HEK293 (cell line): ENCODE measurements around the gene RNASEH2A.

Experiments used
- CTCF ChIA-PET: fragments of 350-600 bp; formaldehyde crosslinking; extraction: SDS; loops from one replicate; lab custom pipeline; 2021; ENCODE audit warnings: antibody characterized with exemption; lab: Yijun Ruan, JAX
- POLR2A ChIA-PET: fragments of 300-600 bp; formaldehyde crosslinking; extraction: SDS; loops from one replicate; lab custom pipeline; 2020; ENCODE audit warnings: antibody characterized with exemption, inconsistent platforms; lab: Yijun Ruan, JAX
- H3K27ac ChIP-seq: fragments of 200-500 bp; sonication (Bioruptor generic); 2 replicates; pipeline ENCODE4 v1.5.1; 2014; ENCODE audit warnings: low read depth, low read length, control low read depth, inconsistent platforms; ENCODE audit errors: extremely low read depth
- H3K36me3 ChIP-seq, 2 experiments: fragments of 200-500 bp in 1 of 2; sonication (Bioruptor generic) in 1 of 2; 1 replicate in 1 of 2; 2 replicates in 1 of 2; pipeline ENCODE4 v1.5.1; 2014 to 2017; ENCODE audit warnings: inconsistent platforms in 2 of 2, low read length in 2 of 2; ENCODE audit not compliant: control insufficient read depth in 2 of 2, insufficient read depth in 1 of 2
- H3K4me1 ChIP-seq: fragments of 200-500 bp; sonication (Bioruptor generic); 2 replicates; pipeline ENCODE4 v1.5.1; 2014; ENCODE audit warnings: mild to moderate bottlenecking, low read length, inconsistent platforms; ENCODE audit not compliant: control insufficient read depth, insufficient read depth
- H3K4me3 ChIP-seq: 2 replicates; pipeline ENCODE4 v1.5.1; 2011; ENCODE audit warnings: low read depth, mild to moderate bottlenecking, control low read depth, low read length, moderate library complexity
- H3K9me3 ChIP-seq: fragments of 200-500 bp; sonication (Bioruptor generic); 2 replicates; pipeline ENCODE4 v1.5.1; 2014; ENCODE audit warnings: low read depth, low read length, inconsistent platforms; ENCODE audit not compliant: control insufficient read depth, insufficient read depth
- CTCF ChIP-seq: fragments of 450-650 bp; formaldehyde crosslinking; IDR thresholded peaks from 2 replicates; pipeline ENCODE4 v1.5.1; 2016; ENCODE audit warnings: missing biosample characterization, missing genetic modification characterization
- GLIS2 ChIP-seq: fragments of 450-650 bp; formaldehyde crosslinking; IDR thresholded peaks from 2 replicates; pipeline ENCODE4 v1.5.1; 2016; ENCODE audit warnings: missing biosample characterization, missing genetic modification characterization
- HOXA7 ChIP-seq: sonication (generic); formaldehyde crosslinking; IDR thresholded peaks from 2 replicates; pipeline ENCODE4 v1.8.1; 2022; ENCODE audit warnings: missing genetic modification reagents, borderline replicate concordance
- HOXD13 ChIP-seq: sonication (generic); formaldehyde crosslinking; IDR thresholded peaks from 2 replicates; pipeline ENCODE4 v1.8.0; 2022; ENCODE audit warnings: missing genetic modification reagents, borderline replicate concordance
- KLF9 ChIP-seq: fragments of 450-650 bp; formaldehyde crosslinking; IDR thresholded peaks from 2 replicates; pipeline ENCODE4 v1.5.1; 2016; ENCODE audit warnings: missing biosample characterization, missing genetic modification characterization, low read depth
- PRDM2 ChIP-seq: fragments of 450-650 bp; formaldehyde crosslinking; IDR thresholded peaks from 2 replicates; pipeline ENCODE4 v1.5.1; 2016; ENCODE audit warnings: missing biosample characterization, missing genetic modification characterization, borderline replicate concordance
- ZBTB1 ChIP-seq: fragments of 450-650 bp; formaldehyde crosslinking; IDR thresholded peaks from 2 replicates; pipeline ENCODE4 v1.5.1; 2016; ENCODE audit warnings: missing biosample characterization, missing genetic modification characterization
- ZBTB10 ChIP-seq: fragments of 450-650 bp; formaldehyde crosslinking; IDR thresholded peaks from 2 replicates; pipeline ENCODE4 v1.5.1; 2016; ENCODE audit warnings: missing biosample characterization, missing genetic modification characterization
- ZBTB26 ChIP-seq: fragments of 450-650 bp; formaldehyde crosslinking; optimal IDR thresholded peaks from 2 replicates; pipeline ENCODE3; 2016; ENCODE audit warnings: missing biosample characterization, mild to moderate bottlenecking, missing genetic modification characterization
- ZBTB7A ChIP-seq: fragments of 450-650 bp; formaldehyde crosslinking; IDR thresholded peaks from 2 replicates; pipeline ENCODE4 v1.5.1; 2016; ENCODE audit warnings: low read depth, missing biosample characterization, missing genetic modification characterization
- ZNF302 ChIP-seq: fragments of 450-650 bp; formaldehyde crosslinking; IDR thresholded peaks from 2 replicates; pipeline ENCODE4 v1.5.1; 2016; ENCODE audit warnings: missing biosample characterization, missing genetic modification characterization, low read depth
- ZNF324 ChIP-seq: fragments of 450-650 bp; formaldehyde crosslinking; IDR thresholded peaks from 2 replicates; pipeline ENCODE4 v1.5.1; 2016; ENCODE audit warnings: missing biosample characterization, missing genetic modification characterization
- ZNF341 ChIP-seq: fragments of 450-650 bp; formaldehyde crosslinking; IDR thresholded peaks from 2 replicates; pipeline ENCODE4; 2016; ENCODE audit warnings: low read depth, missing biosample characterization, missing genetic modification characterization
- ZNF350 ChIP-seq: fragments of 450-650 bp; formaldehyde crosslinking; IDR thresholded peaks from 2 replicates; pipeline ENCODE4 v1.5.0; 2017; ENCODE audit warnings: missing biosample characterization, mild to moderate bottlenecking, missing genetic modification characterization
- ZNF362 ChIP-seq: fragments of 450-650 bp; formaldehyde crosslinking; IDR thresholded peaks from 2 replicates; pipeline ENCODE4 v1.5.1; 2016; ENCODE audit warnings: missing biosample characterization, missing genetic modification characterization
- ZNF639 ChIP-seq: fragments of 450-650 bp; formaldehyde crosslinking; IDR thresholded peaks from 2 replicates; pipeline ENCODE4 v1.5.1; 2016; ENCODE audit warnings: missing biosample characterization, missing genetic modification characterization

The RNASEH2A gene

GRCh38 chr19:12790628-12791344, 15.6 kb upstream of the RNASEH2A start:
- Histone ChIP-seq H3K4me1 (peaks cover 21% of the 10 kb centered on the region), H3K27ac (peak overlapping the region; percentile 58; the same call in 1 of the 2 replicates), H3K4me3 (peak overlapping the region; percentile 43), H3K36me3 (no peaks in the 10 kb centered on the region; a peak in 1 of 3 replicates)
- ChIA-PET CTCF (interaction anchor here (0.7 to 16.5 kb wide), 4 partner anchors 13 to 56 kb away, joined by 4 to 386 read pairs (median 120); partner anchors contain the start of gene HOOK2), POLR2A (interaction anchor here (0.8 to 3.6 kb wide), 18 partner anchors 7 to 143 kb away, joined by 3 to 42 read pairs (median 5); partner anchors contain the start of genes DHPS, DNASE2, FARSA and PRDX2)
- TF ChIP-seq ZBTB10 (peak; percentile 98), ZNF302 (tag by site-specific recombination) (no peak), ZNF350 (tag by site-specific recombination) (no peak), ZNF639 (tag by site-specific recombination) (peak; percentile 35; the same call in 1 of the 2 replicates), ZBTB26 (tag by site-specific recombination) (no peak), KLF9 (peak; percentile 60), HOXD13 (CRISPR knock-in tag) (0 out of 2 replicates have a peak, but pooled peaks have one; percentile 23), ZNF341 (tag by site-specific recombination) (no peak), GLIS2 (tag by site-specific recombination) (0 out of 2 replicates have a peak, but pooled peaks have one; percentile 24), ZBTB7A (tag by site-specific recombination) (peak; percentile 89)
- TF ChIP-seq, all 188 proteins: peak for 6
- no peaks in the 10 kb centered on the region for H3K9me3 ChIP-seq

- H3K36me3 ChIP-seq: no peaks in the 10 kb centered on the region; a peak in 1 of 3 replicates
- ChIA-PET CTCF (interaction anchor here (0.6 to 16.5 kb wide), 5 partner anchors 14 to 74 kb away, joined by 4 to 386 read pairs (median 5); partner anchors contain the start of gene HOOK2), POLR2A (interaction anchor here (0.8 to 3.6 kb wide), 19 partner anchors 8 to 142 kb away, joined by 3 to 42 read pairs (median 4); partner anchors contain the start of genes DHPS, DNASE2, FARSA and PRDX2)
- no peaks in the 10 kb centered on the region for H3K9me3 ChIP-seq
- H3K4me3 ChIP-seq: peak within 1 kb of the TSS; percentile 43
- peak within 1 kb of the TSS; percentile 58; the same call in 1 of the 2 replicates for H3K27ac ChIP-seq
- peaks cover 21% of the 10 kb centered on the region for H3K4me1 ChIP-seq
- peak; percentile 81 for TF ChIP-seq ZNF324 (tag by site-specific recombination)
- TF ChIP-seq ZNF362 (tag by site-specific recombination): no peak
- TF ChIP-seq PRDM2: no peak
- peak; percentile 49; the same call in 1 of the 2 replicates for TF ChIP-seq CTCF (tag by site-specific recombination)
- TF ChIP-seq ZBTB1: no peak
- TF ChIP-seq HOXA7 (CRISPR knock-in tag): no peak
These were observed 14.9 kb upstream of the RNASEH2A start, which contains the start of gene JUNB for GRCh38 chr19:12791345-12792050. JUNB (plus strand) TSS chr19:12791486; CDS start chr19:12791772, 286 bp downstream.
